ENCODE data around the gene ALDH16A1. TPM values are rescaled to one million over a fixed set of nuclear protein-coding genes. Genes with fewer than 3 reads are reported as not detected.

The ALDH16A1 gene
- total RNA-seq, 2 donors from 2014 or later = 24.9 to 31.5 TPM

- ATAC-seq (peak; percentile 72), DNase-seq (peak in 1 of 2 donors; percentile 44)
- intact Hi-C loops (cut with DNase I, micrococcal nuclease) = no loop called here
Observed at GRCh38 chr19:49422407-49423070, 30.5 kb upstream of the ALDH16A1 start.

GRCh38 chr19:49423071-49423984 lies 29.7 kb upstream of the ALDH16A1 start, which contains the start of gene PTH2:
Gene PTH2 (minus strand): TSS chr19:49423441. CDS start chr19:49423339, 102 bp downstream.
- DNase-seq = no peak
- no peak for ATAC-seq
- intact Hi-C loops (cut with DNase I, micrococcal nuclease) = no loop called here

- no peak for ATAC-seq
- intact Hi-C loops (cut with DNase I, micrococcal nuclease) = no loop called here
- no peak for DNase-seq
Observed at GRCh38 chr19:49423985-49424303, 29.1 kb upstream of the ALDH16A1 start.

GRCh38 chr19:49425178-49425577 lies 27.8 kb upstream of the ALDH16A1 start, which contains the start of gene GFY:
Gene GFY (plus strand): TSS chr19:49425388. CDS start chr19:49426431, 1,043 bp downstream.
- no peak for ATAC-seq
- intact Hi-C loops (cut with DNase I, micrococcal nuclease) = no loop called here
- DNase-seq = no peak

GRCh38 chr19:49425922-49426592 lies 27.0 kb upstream of the ALDH16A1 start:
- DNase-seq (no peak), ATAC-seq (no peak)
- intact Hi-C loops (cut with DNase I, micrococcal nuclease) = no loop called here

GRCh38 chr19:49427339-49427738 lies 25.7 kb upstream of the ALDH16A1 start:
- no peak for DNase-seq
- no peak for ATAC-seq
- intact Hi-C loops (cut with DNase I, micrococcal nuclease) = no loop called here

GRCh38 chr19:49427855-49428546 lies 25.0 kb upstream of the ALDH16A1 start:
- intact Hi-C loops (cut with DNase I, micrococcal nuclease) = no loop called here
- DNase-seq (no peak), ATAC-seq (peak; percentile 45)

- intact Hi-C loops (cut with DNase I, micrococcal nuclease) = no loop called here
- ATAC-seq (no peak), DNase-seq (no peak)
Observed at GRCh38 chr19:49428547-49429451, 24.2 kb upstream of the ALDH16A1 start.

GRCh38 chr19:49430172-49430677 lies 22.8 kb upstream of the ALDH16A1 start:
- intact Hi-C loops (cut with DNase I, micrococcal nuclease) = loop anchor here in 1 of 2 donors (10.0 kb wide), 1 partner anchor 165 kb away; no protein-coding TSS in a partner anchor

GRCh38 chr19:49430678-49431329 lies 22.2 kb upstream of the ALDH16A1 start:
- no peak for ATAC-seq
- no peak for DNase-seq
- intact Hi-C loops (cut with DNase I, micrococcal nuclease) = loop anchor here in 1 of 2 donors (10.0 kb wide), 1 partner anchor 166 kb away; no protein-coding TSS in a partner anchor

More at GRCh38 chr19:49430172-49430677, 22.8 kb upstream of the ALDH16A1 start:
- ATAC-seq (no peak), DNase-seq (no peak)

GRCh38 chr19:49431330-49431749 lies 21.7 kb upstream of the ALDH16A1 start:
- ATAC-seq = no peak
- DNase-seq = no peak
- intact Hi-C loops (cut with DNase I, micrococcal nuclease) = loop anchor here in 1 of 2 donors (10.0 kb wide), 1 partner anchor 167 kb away; no protein-coding TSS in a partner anchor

GRCh38 chr19:49432141-49433073 lies 20.6 kb upstream of the ALDH16A1 start:
- peak; percentile 49 to 66 for DNase-seq
- intact Hi-C loops (cut with DNase I, micrococcal nuclease) = loop anchor here in 1 of 2 donors (10.0 kb wide), 1 partner anchor 168 kb away; no protein-coding TSS in a partner anchor
- peak; percentile 97 for ATAC-seq

- intact Hi-C loops (cut with DNase I, micrococcal nuclease) = loop anchor here in 1 of 2 donors (10.0 kb wide), 1 partner anchor 169 kb away; no protein-coding TSS in a partner anchor
- DNase-seq (no peak), ATAC-seq (no peak)
Observed at GRCh38 chr19:49433240-49433901, 19.7 kb upstream of the ALDH16A1 start.

- intact Hi-C loops (cut with DNase I, micrococcal nuclease) = loop anchor here in 1 of 2 donors (10.0 kb wide), 1 partner anchor 170 kb away; no protein-coding TSS in a partner anchor
- no peak for DNase-seq
- no peak for ATAC-seq
Observed at GRCh38 chr19:49434907-49435583, 18.0 kb upstream of the ALDH16A1 start.

Measured in left colon (tissue), 2 donors.